Germinal center (tissue), 1 donor: Measurements from ENCODE around the gene MAPKAPK5.
"Not testable (repeated sequence)": the region's sequence is repeated elsewhere in the genome, so short reads cannot be mapped to it uniquely, and the experiment has no call there.

ENCODE experiments used
- DNase-seq: peaks from one replicate; pipeline ENCODE4 v3.0.0; 2012; ENCODE audit warnings: mixed read lengths, low spot score

The MAPKAPK5 gene

GRCh38 chr12:111886662-111887545, 44.9 kb downstream of the MAPKAPK5 start:
- DNase-seq: no peak

- no peak for DNase-seq
These were observed 46.1 kb downstream of the MAPKAPK5 start for GRCh38 chr12:111887926-111888745.

- no peak for DNase-seq
These were observed 51.3 kb downstream of the MAPKAPK5 start for GRCh38 chr12:111893287-111893686.

- DNase-seq: no peak
These were observed 52.5 kb downstream of the MAPKAPK5 start for GRCh38 chr12:111894556-111894955.

GRCh38 chr12:111901182-111901581, 59.2 kb downstream of the MAPKAPK5 start:
- DNase-seq: no peak

GRCh38 chr12:111904446-111904975, 62.5 kb downstream of the MAPKAPK5 start:
- DNase-seq: no peak

- DNase-seq: no peak
These were observed 63.5 kb downstream of the MAPKAPK5 start for GRCh38 chr12:111905502-111905901.

- DNase-seq: no peak
These were observed 65.7 kb downstream of the MAPKAPK5 start for GRCh38 chr12:111907740-111908139.

GRCh38 chr12:111925171-111925570, 83.1 kb downstream of the MAPKAPK5 start:
- no peak for DNase-seq

- no peak for DNase-seq
These were observed 84.6 kb downstream of the MAPKAPK5 start for GRCh38 chr12:111926631-111927030.

GRCh38 chr12:111927346-111927745, 85.3 kb downstream of the MAPKAPK5 start:
- DNase-seq: no peak

- DNase-seq: no peak
These were observed 90.2 kb downstream of the MAPKAPK5 start for GRCh38 chr12:111932241-111932640.

- no peak for DNase-seq
These were observed 94.8 kb downstream of the MAPKAPK5 start for GRCh38 chr12:111936869-111937268.

- no peak for DNase-seq
These were observed 95.4 kb downstream of the MAPKAPK5 start for GRCh38 chr12:111937429-111937828.

GRCh38 chr12:111942557-111942956, 100.5 kb downstream of the MAPKAPK5 start:
- DNase-seq: no peak

- no peak for DNase-seq
These were observed 101.9 kb downstream of the MAPKAPK5 start for GRCh38 chr12:111943929-111944328.

GRCh38 chr12:111950961-111951676, 109.1 kb downstream of the MAPKAPK5 start:
- DNase-seq: not testable (repeated sequence)
